TTC549 (cell line): ENCODE measurements around the gene UNC5B.
"Not testable (repeated sequence)": the region's sequence is repeated elsewhere in the genome, so short reads cannot be mapped to it uniquely, and the experiment has no call there.

Experiments
- FAIRE-seq: peaks from 2 replicates; lab custom pipeline; 2012; peaks lifted over from hg19 to GRCh38; lab: Jason Lieb, UNC

UNC5B gene

GRCh38 chr10:71268758-71269157 is 56.4 kb downstream of the UNC5B start:
- FAIRE-seq, result no peak

GRCh38 chr10:71269301-71270288 is 57.2 kb downstream of the UNC5B start:
- FAIRE-seq, result no peak

GRCh38 chr10:71270301-71271220 is 58.2 kb downstream of the UNC5B start:
- FAIRE-seq, result no peak

GRCh38 chr10:71271662-71272055 is 59.3 kb downstream of the UNC5B start:
- FAIRE-seq, result no peak

GRCh38 chr10:71272056-71272771 is 59.8 kb downstream of the UNC5B start:
- FAIRE-seq, result no peak

- not testable (repeated sequence) for FAIRE-seq
Observed at GRCh38 chr10:71272974-71273373, 60.6 kb downstream of the UNC5B start.

GRCh38 chr10:71273506-71273905 is 61.1 kb downstream of the UNC5B start:
- FAIRE-seq, result no peak

GRCh38 chr10:71274901-71275796 is 62.8 kb downstream of the UNC5B start:
- FAIRE-seq, result no peak

- FAIRE-seq, result no peak
Observed at GRCh38 chr10:71276873-71277272, 64.5 kb downstream of the UNC5B start.

GRCh38 chr10:71277914-71278665 is 65.7 kb downstream of the UNC5B start:
- no peak for FAIRE-seq

GRCh38 chr10:71278691-71279588 is 66.6 kb downstream of the UNC5B start:
- FAIRE-seq, result no peak

GRCh38 chr10:71279590-71280170 is 67.3 kb downstream of the UNC5B start:
- FAIRE-seq, result no peak

GRCh38 chr10:71280216-71280615 is 67.8 kb downstream of the UNC5B start:
- FAIRE-seq, result no peak

GRCh38 chr10:71280825-71281224 is 68.5 kb downstream of the UNC5B start:
- FAIRE-seq, result no peak

GRCh38 chr10:71281646-71282322 is 69.4 kb downstream of the UNC5B start:
- FAIRE-seq, result no peak

GRCh38 chr10:71282323-71282680 is 69.9 kb downstream of the UNC5B start:
- FAIRE-seq, result no peak

GRCh38 chr10:71283410-71283809 is 71.0 kb downstream of the UNC5B start:
- no peak for FAIRE-seq

- FAIRE-seq, result no peak
Observed at GRCh38 chr10:71283876-71284275, 71.5 kb downstream of the UNC5B start.
